IMR-90 (cell line): ENCODE data around the gene STOX2.

Source experiments
- CHD1 ChIP-seq: IDR thresholded peaks from 2 replicates; pipeline ENCODE4 v1.6.1; 2012; ENCODE audit warnings: low read depth, low read length, improper control_type of control experiment
- FOS ChIP-seq: fragments of 150-350 bp; IDR thresholded peaks from 2 replicates; pipeline ENCODE4 v1.6.1; 2016; ENCODE audit warnings: low read depth, low read length
- MXI1 ChIP-seq: IDR thresholded peaks from 2 replicates; pipeline ENCODE4 v1.6.1; 2012; ENCODE audit warnings: low read depth, mild to moderate bottlenecking, low read length, moderate library complexity, borderline replicate concordance
- POLR2A ChIP-seq: IDR thresholded peaks from 2 replicates; pipeline ENCODE4 v1.6.1; 2012; ENCODE audit warnings: mild to moderate bottlenecking, low read depth, low read length
- RAD21 ChIP-seq: IDR thresholded peaks from 2 replicates; pipeline ENCODE4 v1.6.1; 2012; ENCODE audit warnings: low read length, improper control_type of control experiment
- TF ChIP-seq, protein P1 (sequence below): conservative IDR thresholded peaks from 2 replicates; pipeline ENCODE4 v1.5.1; 2012; ENCODE audit warnings: mild to moderate bottlenecking, low read depth, low read length, improper control_type of control experiment

- TF ChIP-seq RAD21: no peak
- TF ChIP-seq CHD1: no peak
- TF ChIP-seq, protein P1, sequence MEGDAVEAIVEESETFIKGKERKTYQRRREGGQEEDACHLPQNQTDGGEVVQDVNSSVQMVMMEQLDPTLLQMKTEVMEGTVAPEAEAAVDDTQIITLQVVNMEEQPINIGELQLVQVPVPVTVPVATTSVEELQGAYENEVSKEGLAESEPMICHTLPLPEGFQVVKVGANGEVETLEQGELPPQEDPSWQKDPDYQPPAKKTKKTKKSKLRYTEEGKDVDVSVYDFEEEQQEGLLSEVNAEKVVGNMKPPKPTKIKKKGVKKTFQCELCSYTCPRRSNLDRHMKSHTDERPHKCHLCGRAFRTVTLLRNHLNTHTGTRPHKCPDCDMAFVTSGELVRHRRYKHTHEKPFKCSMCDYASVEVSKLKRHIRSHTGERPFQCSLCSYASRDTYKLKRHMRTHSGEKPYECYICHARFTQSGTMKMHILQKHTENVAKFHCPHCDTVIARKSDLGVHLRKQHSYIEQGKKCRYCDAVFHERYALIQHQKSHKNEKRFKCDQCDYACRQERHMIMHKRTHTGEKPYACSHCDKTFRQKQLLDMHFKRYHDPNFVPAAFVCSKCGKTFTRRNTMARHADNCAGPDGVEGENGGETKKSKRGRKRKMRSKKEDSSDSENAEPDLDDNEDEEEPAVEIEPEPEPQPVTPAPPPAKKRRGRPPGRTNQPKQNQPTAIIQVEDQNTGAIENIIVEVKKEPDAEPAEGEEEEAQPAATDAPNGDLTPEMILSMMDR: no peak
- TF ChIP-seq FOS: no peak
- no peak for TF ChIP-seq POLR2A
- TF ChIP-seq MXI1: no peak
Observed at GRCh38 chr4:184016759-184017668, 111.9 kb downstream of the STOX2 start.
